Neutrophil (primary cell): ENCODE results near the gene ZC3H10.

Source experiments
- H3K27ac ChIP-seq: fragments of 200-600 bp; sonication (generic); 2 replicates; pipeline ENCODE4 v1.5.1; 2016; ENCODE audit warnings: mild to moderate bottlenecking, moderate library complexity
- H3K27me3 ChIP-seq: fragments of 200-600 bp; sonication (generic); 2 replicates; pipeline ENCODE4 v1.6.0; 2016; ENCODE audit warnings: mild to moderate bottlenecking
- H3K36me3 ChIP-seq: fragments of 200-600 bp; sonication (generic); 2 replicates; pipeline ENCODE4 v1.5.1; 2017
- H3K4me1 ChIP-seq, 2 experiments: fragments of 200-600 bp in 1 of 2; sonication (generic) in 1 of 2; 1 replicate in 1 of 2; 2 replicates in 1 of 2; pipeline versions ENCODE4 v1.5.1 to v1.6.1; 2013 to 2016; ENCODE audit warnings: low read depth in 1 of 2, low read length in 1 of 2, mild to moderate bottlenecking in 1 of 2, moderate library complexity in 1 of 2; ENCODE audit not compliant: control insufficient read depth in 1 of 2, insufficient read depth in 1 of 2
- H3K4me3 ChIP-seq, 2 experiments: fragments of 200-600 bp in 1 of 2; sonication (generic) in 1 of 2; 1 replicate in 1 of 2; 2 replicates in 1 of 2; pipeline ENCODE4 v1.5.1; 2013 to 2016; ENCODE audit warnings: low read depth in 1 of 2, low read length in 1 of 2, mild to moderate bottlenecking in 1 of 2, moderate library complexity in 1 of 2
- H3K9me3 ChIP-seq: fragments of 200-600 bp; sonication (generic); 2 replicates; pipeline ENCODE4 v1.5.1; 2016
- CTCF ChIP-seq: fragments of 200-600 bp; sonication (generic); IDR thresholded peaks from 2 replicates; pipeline ENCODE4 v1.5.1; 2016; ENCODE audit warnings: antibody characterized with exemption

ZC3H10 gene

GRCh38 chr12:56118688-56119357 lies 757 bp downstream of the ZC3H10 start:
- no peaks in the 10 kb centered on the region for H3K9me3 ChIP-seq
- H3K4me3 ChIP-seq: peak overlapping the region; percentile 87 to 96
- peak overlapping the region; percentile 96 for H3K27ac ChIP-seq
- no peaks in the 10 kb centered on the region for H3K27me3 ChIP-seq
- peaks cover 36 to 38% of the 10 kb centered on the region in 2 experiments for H3K4me1 ChIP-seq
- no peak for TF ChIP-seq CTCF
- peaks cover 23% of the 10 kb centered on the region for H3K36me3 ChIP-seq

GRCh38 chr12:56119361-56119796 lies 1.3 kb downstream of the ZC3H10 start:
- Histone ChIP-seq H3K36me3 (peaks cover 23% of the 10 kb centered on the region), H3K9me3 (no peaks in the 10 kb centered on the region), H3K4me3 (peak overlapping the region; percentile 87 to 96), H3K27ac (peak overlapping the region; percentile 96), H3K4me1 (peaks cover 42 to 44% of the 10 kb centered on the region in 2 experiments), H3K27me3 (no peaks in the 10 kb centered on the region)
- TF ChIP-seq CTCF: peak; percentile 80

- Histone ChIP-seq H3K27me3 (no peaks in the 10 kb centered on the region), H3K36me3 (peaks cover 23% of the 10 kb centered on the region), H3K9me3 (no peaks in the 10 kb centered on the region), H3K4me3 (no peak overlapping the region), H3K27ac (no peak overlapping the region), H3K4me1 (peaks cover 44 to 50% of the 10 kb centered on the region in 2 experiments)
- no peak for TF ChIP-seq CTCF
These were observed 2.2 kb downstream of the ZC3H10 start for GRCh38 chr12:56120158-56120846.

GRCh38 chr12:56121204-56121870 lies 3.3 kb downstream of the ZC3H10 start:
- no peak for TF ChIP-seq CTCF
- Histone ChIP-seq H3K9me3 (no peaks in the 10 kb centered on the region), H3K4me1 (peaks cover 50 to 56% of the 10 kb centered on the region in 2 experiments), H3K36me3 (peaks cover 23% of the 10 kb centered on the region), H3K27ac (no peak overlapping the region), H3K27me3 (no peaks in the 10 kb centered on the region), H3K4me3 (no peak overlapping the region)

GRCh38 chr12:56122637-56123036 lies 4.6 kb downstream of the ZC3H10 start:
- H3K9me3 ChIP-seq: no peaks in the 10 kb centered on the region
- H3K36me3 ChIP-seq: peaks cover 23% of the 10 kb centered on the region
- no peaks in the 10 kb centered on the region for H3K27me3 ChIP-seq
- no peak for TF ChIP-seq CTCF
- no peak overlapping the region for H3K4me3 ChIP-seq
- peak overlapping the region; percentile 36 for H3K27ac ChIP-seq
- peaks cover 56 to 60% of the 10 kb centered on the region in 2 experiments for H3K4me1 ChIP-seq
